Left ventricle myocardium inferior (tissue), 1 donor: Measurements from ENCODE around the gene PLA2G6. TPM values are rescaled to one million over a fixed set of nuclear protein-coding genes. Genes with fewer than 3 reads are reported as not detected.
"Not testable (repeated sequence)": the region's sequence is repeated elsewhere in the genome, so short reads cannot be mapped to it uniquely, and the experiment has no call there.

Experiments
- DNase-seq: peaks from one replicate; pipeline ENCODE4 v3.0.0-alpha.2; 2020
- H3K27ac ChIP-seq: fragments of 200-600 bp; replicated peaks from 2 replicates; pipeline ENCODE4 v1.8.0; 2021
- H3K27me3 ChIP-seq: fragments of 200-600 bp; 2 replicates; pipeline ENCODE4 v1.8.0; 2021; ENCODE audit warnings: low read depth
- H3K36me3 ChIP-seq: fragments of 200-600 bp; 2 replicates; pipeline ENCODE4 v1.8.0; 2021
- H3K4me1 ChIP-seq: fragments of 200-600 bp; 2 replicates; pipeline ENCODE4 v1.8.0; 2021
- H3K4me3 ChIP-seq: fragments of 200-600 bp; 2 replicates; pipeline ENCODE4 v1.8.0; 2021; ENCODE audit warnings: mild to moderate bottlenecking, moderate library complexity
- H3K9me3 ChIP-seq: fragments of 200-600 bp; replicated peaks from 2 replicates; pipeline ENCODE4 v1.8.0; 2021
- intact Hi-C: fragments of 100-400 bp; cut with micrococcal nuclease; formaldehyde crosslinking; loops from one replicate; pipeline ENCODE4 v1.11.0; 2022
- total RNA-seq: library from RNA; stranded (reverse); fragmentation: NEBNext Ultra II Directional; extraction: Animal tissue kit (Norgen Biotek cat#: 25700); gene quantifications from one replicate; pipeline ENCODE4 v1.2.1, GENCODE V29; 2021
- TF ChIP-seq, protein P1 (sequence below): fragments of 200-600 bp; IDR thresholded peaks from 2 replicates; pipeline ENCODE4 v1.8.0; 2021; ENCODE audit warnings: antibody characterized with exemption, mild to moderate bottlenecking, borderline replicate concordance
- donor health status: DM: no; HTN: yes; CAD: no; lungs with severe emphysema.

PLA2G6 gene
- total RNA-seq, 1 donor from 2014 or later = 14.1 TPM

- H3K36me3 ChIP-seq = peaks cover 16% of the 10 kb centered on the region
- H3K27ac ChIP-seq = no peak overlapping the region
- H3K27me3 ChIP-seq = no peaks in the 10 kb centered on the region
These were observed 56.5 kb downstream of the PLA2G6 start for GRCh38 chr22:38125038-38125610.

GRCh38 chr22:38124236-38124974 is 57.2 kb downstream of the PLA2G6 start:
- Histone ChIP-seq H3K27ac (no peak overlapping the region), H3K4me3 (no peak overlapping the region), H3K27me3 (no peaks in the 10 kb centered on the region), H3K4me1 (no peaks in the 10 kb centered on the region), H3K36me3 (peaks cover 16% of the 10 kb centered on the region), H3K9me3 (no peaks in the 10 kb centered on the region)
- intact Hi-C loops = no loop called here
- TF ChIP-seq, protein P1, sequence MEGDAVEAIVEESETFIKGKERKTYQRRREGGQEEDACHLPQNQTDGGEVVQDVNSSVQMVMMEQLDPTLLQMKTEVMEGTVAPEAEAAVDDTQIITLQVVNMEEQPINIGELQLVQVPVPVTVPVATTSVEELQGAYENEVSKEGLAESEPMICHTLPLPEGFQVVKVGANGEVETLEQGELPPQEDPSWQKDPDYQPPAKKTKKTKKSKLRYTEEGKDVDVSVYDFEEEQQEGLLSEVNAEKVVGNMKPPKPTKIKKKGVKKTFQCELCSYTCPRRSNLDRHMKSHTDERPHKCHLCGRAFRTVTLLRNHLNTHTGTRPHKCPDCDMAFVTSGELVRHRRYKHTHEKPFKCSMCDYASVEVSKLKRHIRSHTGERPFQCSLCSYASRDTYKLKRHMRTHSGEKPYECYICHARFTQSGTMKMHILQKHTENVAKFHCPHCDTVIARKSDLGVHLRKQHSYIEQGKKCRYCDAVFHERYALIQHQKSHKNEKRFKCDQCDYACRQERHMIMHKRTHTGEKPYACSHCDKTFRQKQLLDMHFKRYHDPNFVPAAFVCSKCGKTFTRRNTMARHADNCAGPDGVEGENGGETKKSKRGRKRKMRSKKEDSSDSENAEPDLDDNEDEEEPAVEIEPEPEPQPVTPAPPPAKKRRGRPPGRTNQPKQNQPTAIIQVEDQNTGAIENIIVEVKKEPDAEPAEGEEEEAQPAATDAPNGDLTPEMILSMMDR = no peak
- DNase-seq = no peak

More at GRCh38 chr22:38125038-38125610, 56.5 kb downstream of the PLA2G6 start:
- Histone ChIP-seq H3K9me3 (no peaks in the 10 kb centered on the region), H3K4me1 (no peaks in the 10 kb centered on the region), H3K4me3 (no peak overlapping the region)
- TF ChIP-seq, protein P1 = no peak
- DNase-seq = no peak
- intact Hi-C loops = no loop called here

DNA sequence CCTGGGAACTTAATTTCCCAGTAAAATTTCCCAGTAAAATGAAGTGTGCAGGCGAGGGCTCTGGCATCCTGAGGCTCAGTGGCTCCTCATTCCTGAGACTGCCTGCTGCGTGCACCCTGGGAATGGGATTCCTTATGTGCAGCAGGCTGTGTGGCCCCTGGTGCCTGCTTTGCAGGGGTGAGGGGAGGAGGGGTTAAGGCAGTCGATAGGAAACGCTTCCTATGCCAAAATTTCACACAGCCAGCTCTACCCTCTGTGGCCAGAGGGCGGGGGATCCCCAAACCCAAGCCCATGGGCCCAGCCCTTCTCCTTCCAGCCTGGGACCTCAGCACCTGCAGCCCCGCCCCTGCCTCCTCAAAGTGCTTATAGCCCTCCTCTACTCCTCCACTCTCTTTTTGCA is 59.0 kb downstream of the PLA2G6 start:
- intact Hi-C loops = no loop called here
- H3K36me3 ChIP-seq = peaks cover 3% of the 10 kb centered on the region
- no peak for DNase-seq
- H3K4me3 ChIP-seq = no peak overlapping the region
- no peaks in the 10 kb centered on the region for H3K27me3 ChIP-seq
- no peaks in the 10 kb centered on the region for H3K4me1 ChIP-seq
- H3K9me3 ChIP-seq = no peaks in the 10 kb centered on the region
- TF ChIP-seq, protein P1 = no peak
- no peak overlapping the region for H3K27ac ChIP-seq

- intact Hi-C loops = no loop called here
These were observed 61.1 kb downstream of the PLA2G6 start for GRCh38 chr22:38120359-38121110.

GRCh38 chr22:38118747-38119146 is 62.9 kb downstream of the PLA2G6 start:
- peaks cover 11% of the 10 kb centered on the region for H3K4me1 ChIP-seq
- H3K27me3 ChIP-seq, H3K4me3 ChIP-seq, H3K9me3 ChIP-seq, H3K36me3 ChIP-seq, DNase-seq, H3K27ac ChIP-seq, intact Hi-C loops: not testable (repeated sequence)

More at GRCh38 chr22:38120359-38121110, 61.1 kb downstream of the PLA2G6 start:
- Histone ChIP-seq H3K4me3 (no peak overlapping the region), H3K9me3 (no peaks in the 10 kb centered on the region), H3K4me1 (no peaks in the 10 kb centered on the region), H3K27ac (no peak overlapping the region), H3K27me3 (no peaks in the 10 kb centered on the region), H3K36me3 (no peaks in the 10 kb centered on the region)
- DNase-seq = no peak
- TF ChIP-seq, protein P1 = no peak

DNA sequence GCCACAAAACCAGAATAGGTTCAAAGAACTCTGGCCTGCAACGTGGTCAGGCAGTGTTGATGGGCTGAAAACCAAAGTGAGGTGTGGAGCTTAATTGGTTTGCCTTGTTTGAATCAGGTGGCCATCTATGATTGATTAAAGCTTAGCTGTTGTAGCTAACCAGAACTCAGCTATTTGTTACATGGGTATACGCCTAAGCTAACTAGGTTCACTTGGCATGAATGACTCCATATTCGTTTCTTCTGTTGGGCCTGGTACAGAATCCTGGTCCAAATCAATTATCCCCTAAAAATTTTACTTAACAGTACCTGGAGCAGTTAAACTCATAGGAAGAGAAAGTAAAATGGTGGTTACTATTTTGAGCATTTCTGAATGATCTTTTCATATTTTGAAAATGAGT is 63.4 kb downstream of the PLA2G6 start:
- no peaks in the 10 kb centered on the region for H3K27me3 ChIP-seq
- DNase-seq = no peak
- H3K36me3 ChIP-seq = no peaks in the 10 kb centered on the region
- H3K9me3 ChIP-seq = no peaks in the 10 kb centered on the region
- H3K4me1 ChIP-seq = peaks cover 11% of the 10 kb centered on the region
- TF ChIP-seq, protein P1 = no peak
- H3K27ac ChIP-seq = no peak overlapping the region
- intact Hi-C loops = no loop called here
- H3K4me3 ChIP-seq = no peak overlapping the region

GRCh38 chr22:38117556-38117955 is 64.1 kb downstream of the PLA2G6 start:
- intact Hi-C loops = not testable (repeated sequence)

More at GRCh38 chr22:38117556-38117955, 64.1 kb downstream of the PLA2G6 start:
- H3K4me3 ChIP-seq, H3K36me3 ChIP-seq, H3K9me3 ChIP-seq, H3K27ac ChIP-seq, H3K27me3 ChIP-seq, DNase-seq: not testable (repeated sequence)
- peaks cover 11% of the 10 kb centered on the region for H3K4me1 ChIP-seq
